Measurements from ENCODE around the gene ID3. TPM values are rescaled to one million over a fixed set of nuclear protein-coding genes. Genes with fewer than 3 reads are reported as not detected.

The ID3 gene
- total and polyA plus RNA-seq, 9 of the 15 experiments (the other 6 are each of a cell fraction or from before 2014, with no cell fraction given) = 6.8 to 59.8 (median 23.5) TPM

DNA sequence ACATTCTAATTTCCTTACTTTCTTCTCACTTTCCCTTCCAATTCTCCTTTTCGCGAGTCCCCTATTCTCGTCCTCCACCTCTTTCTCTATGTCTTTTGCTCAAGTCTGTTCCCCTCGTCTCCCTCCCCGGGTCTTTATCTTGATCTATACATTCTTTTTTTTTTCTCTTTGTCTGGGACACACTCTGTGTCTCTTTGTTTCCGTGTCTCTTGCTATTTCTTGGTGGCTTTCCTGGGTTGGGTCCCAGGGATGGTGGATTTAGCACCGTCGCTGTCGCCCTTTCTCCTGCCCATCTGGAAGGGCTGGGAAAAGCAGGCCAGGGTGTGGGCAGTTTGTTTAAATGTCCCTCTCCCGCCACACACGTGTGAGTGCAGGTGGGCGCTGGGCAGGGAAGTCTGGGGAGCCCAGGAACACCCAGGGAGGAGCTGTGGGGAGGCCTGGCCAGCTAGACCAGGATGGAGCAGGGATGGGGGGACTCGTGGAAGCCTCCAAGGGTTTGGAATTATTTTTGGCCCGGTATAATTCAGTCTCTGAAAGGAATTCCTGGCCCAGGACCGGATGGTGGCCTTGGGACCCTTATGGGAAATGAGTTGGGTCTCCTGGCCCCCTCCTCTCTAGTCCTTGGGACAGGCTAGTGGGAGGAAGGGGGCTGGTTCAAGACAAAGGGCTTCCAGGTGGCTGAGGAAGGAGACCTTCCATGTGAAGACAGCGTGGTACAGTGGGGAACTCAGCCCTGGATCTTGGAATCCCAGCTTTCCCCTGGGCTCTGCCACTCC lies 9.5 kb upstream of the ID3 start (continued):
- TF ChIP-seq, protein P1, sequence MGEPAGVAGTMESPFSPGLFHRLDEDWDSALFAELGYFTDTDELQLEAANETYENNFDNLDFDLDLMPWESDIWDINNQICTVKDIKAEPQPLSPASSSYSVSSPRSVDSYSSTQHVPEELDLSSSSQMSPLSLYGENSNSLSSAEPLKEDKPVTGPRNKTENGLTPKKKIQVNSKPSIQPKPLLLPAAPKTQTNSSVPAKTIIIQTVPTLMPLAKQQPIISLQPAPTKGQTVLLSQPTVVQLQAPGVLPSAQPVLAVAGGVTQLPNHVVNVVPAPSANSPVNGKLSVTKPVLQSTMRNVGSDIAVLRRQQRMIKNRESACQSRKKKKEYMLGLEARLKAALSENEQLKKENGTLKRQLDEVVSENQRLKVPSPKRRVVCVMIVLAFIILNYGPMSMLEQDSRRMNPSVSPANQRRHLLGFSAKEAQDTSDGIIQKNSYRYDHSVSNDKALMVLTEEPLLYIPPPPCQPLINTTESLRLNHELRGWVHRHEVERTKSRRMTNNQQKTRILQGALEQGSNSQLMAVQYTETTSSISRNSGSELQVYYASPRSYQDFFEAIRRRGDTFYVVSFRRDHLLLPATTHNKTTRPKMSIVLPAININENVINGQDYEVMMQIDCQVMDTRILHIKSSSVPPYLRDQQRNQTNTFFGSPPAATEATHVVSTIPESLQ (CRISPR knock-in tag; IDR thresholded peaks at IDR 0.05) = no peak
- TF ChIP-seq, protein P2, sequence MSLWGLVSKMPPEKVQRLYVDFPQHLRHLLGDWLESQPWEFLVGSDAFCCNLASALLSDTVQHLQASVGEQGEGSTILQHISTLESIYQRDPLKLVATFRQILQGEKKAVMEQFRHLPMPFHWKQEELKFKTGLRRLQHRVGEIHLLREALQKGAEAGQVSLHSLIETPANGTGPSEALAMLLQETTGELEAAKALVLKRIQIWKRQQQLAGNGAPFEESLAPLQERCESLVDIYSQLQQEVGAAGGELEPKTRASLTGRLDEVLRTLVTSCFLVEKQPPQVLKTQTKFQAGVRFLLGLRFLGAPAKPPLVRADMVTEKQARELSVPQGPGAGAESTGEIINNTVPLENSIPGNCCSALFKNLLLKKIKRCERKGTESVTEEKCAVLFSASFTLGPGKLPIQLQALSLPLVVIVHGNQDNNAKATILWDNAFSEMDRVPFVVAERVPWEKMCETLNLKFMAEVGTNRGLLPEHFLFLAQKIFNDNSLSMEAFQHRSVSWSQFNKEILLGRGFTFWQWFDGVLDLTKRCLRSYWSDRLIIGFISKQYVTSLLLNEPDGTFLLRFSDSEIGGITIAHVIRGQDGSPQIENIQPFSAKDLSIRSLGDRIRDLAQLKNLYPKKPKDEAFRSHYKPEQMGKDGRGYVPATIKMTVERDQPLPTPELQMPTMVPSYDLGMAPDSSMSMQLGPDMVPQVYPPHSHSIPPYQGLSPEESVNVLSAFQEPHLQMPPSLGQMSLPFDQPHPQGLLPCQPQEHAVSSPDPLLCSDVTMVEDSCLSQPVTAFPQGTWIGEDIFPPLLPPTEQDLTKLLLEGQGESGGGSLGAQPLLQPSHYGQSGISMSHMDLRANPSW (CRISPR knock-in tag; IDR thresholded peaks at IDR 0.05) = no peak
- TF ChIP-seq BHLHE40 (IDR thresholded peaks at IDR 0.05; ENCODE audit: low read length) (no peak), NCOA6 (IDR thresholded peaks at IDR 0.05) (no peak), LCOR (CRISPR knock-in tag; IDR thresholded peaks at IDR 0.05) (no peak), BRD9 (IDR thresholded peaks at IDR 0.05; ENCODE audit: low read depth, partially characterized antibody) (peak; percentile 86), ZNF239 (CRISPR knock-in tag; IDR thresholded peaks at IDR 0.05) (no peak)
- TF ChIP-seq, protein P3, sequence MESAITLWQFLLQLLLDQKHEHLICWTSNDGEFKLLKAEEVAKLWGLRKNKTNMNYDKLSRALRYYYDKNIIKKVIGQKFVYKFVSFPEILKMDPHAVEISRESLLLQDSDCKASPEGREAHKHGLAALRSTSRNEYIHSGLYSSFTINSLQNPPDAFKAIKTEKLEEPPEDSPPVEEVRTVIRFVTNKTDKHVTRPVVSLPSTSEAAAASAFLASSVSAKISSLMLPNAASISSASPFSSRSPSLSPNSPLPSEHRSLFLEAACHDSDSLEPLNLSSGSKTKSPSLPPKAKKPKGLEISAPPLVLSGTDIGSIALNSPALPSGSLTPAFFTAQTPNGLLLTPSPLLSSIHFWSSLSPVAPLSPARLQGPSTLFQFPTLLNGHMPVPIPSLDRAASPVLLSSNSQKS (CRISPR knock-in tag; IDR thresholded peaks at IDR 0.05) = no peak
- TF ChIP-seq, protein P4, sequence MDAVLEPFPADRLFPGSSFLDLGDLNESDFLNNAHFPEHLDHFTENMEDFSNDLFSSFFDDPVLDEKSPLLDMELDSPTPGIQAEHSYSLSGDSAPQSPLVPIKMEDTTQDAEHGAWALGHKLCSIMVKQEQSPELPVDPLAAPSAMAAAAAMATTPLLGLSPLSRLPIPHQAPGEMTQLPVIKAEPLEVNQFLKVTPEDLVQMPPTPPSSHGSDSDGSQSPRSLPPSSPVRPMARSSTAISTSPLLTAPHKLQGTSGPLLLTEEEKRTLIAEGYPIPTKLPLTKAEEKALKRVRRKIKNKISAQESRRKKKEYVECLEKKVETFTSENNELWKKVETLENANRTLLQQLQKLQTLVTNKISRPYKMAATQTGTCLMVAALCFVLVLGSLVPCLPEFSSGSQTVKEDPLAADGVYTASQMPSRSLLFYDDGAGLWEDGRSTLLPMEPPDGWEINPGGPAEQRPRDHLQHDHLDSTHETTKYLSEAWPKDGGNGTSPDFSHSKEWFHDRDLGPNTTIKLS (IDR thresholded peaks at IDR 0.05; ENCODE audit: borderline replicate concordance, low read depth) = no peak
- TF ChIP-seq, protein P5, sequence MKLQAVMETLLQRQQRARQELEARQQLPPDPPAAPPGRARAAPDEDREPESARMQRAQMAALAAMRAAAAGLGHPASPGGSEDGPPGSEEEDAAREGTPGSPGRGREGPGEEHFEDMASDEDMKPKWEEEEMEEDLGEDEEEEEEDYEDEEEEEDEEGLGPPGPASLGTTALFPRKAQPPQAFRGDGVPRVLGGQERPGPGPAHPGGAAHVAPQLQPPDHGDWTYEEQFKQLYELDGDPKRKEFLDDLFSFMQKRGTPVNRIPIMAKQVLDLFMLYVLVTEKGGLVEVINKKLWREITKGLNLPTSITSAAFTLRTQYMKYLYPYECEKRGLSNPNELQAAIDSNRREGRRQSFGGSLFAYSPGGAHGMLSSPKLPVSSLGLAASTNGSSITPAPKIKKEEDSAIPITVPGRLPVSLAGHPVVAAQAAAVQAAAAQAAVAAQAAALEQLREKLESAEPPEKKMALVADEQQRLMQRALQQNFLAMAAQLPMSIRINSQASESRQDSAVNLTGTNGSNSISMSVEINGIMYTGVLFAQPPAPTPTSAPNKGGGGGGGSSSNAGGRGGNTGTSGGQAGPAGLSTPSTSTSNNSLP (IDR thresholded peaks at IDR 0.05; ENCODE audit: borderline replicate concordance, low read depth, low read length) = no peak
- TF ChIP-seq, protein P6, sequence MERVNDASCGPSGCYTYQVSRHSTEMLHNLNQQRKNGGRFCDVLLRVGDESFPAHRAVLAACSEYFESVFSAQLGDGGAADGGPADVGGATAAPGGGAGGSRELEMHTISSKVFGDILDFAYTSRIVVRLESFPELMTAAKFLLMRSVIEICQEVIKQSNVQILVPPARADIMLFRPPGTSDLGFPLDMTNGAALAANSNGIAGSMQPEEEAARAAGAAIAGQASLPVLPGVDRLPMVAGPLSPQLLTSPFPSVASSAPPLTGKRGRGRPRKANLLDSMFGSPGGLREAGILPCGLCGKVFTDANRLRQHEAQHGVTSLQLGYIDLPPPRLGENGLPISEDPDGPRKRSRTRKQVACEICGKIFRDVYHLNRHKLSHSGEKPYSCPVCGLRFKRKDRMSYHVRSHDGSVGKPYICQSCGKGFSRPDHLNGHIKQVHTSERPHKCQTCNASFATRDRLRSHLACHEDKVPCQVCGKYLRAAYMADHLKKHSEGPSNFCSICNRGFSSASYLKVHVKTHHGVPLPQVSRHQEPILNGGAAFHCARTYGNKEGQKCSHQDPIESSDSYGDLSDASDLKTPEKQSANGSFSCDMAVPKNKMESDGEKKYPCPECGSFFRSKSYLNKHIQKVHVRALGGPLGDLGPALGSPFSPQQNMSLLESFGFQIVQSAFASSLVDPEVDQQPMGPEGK (CRISPR knock-in tag; IDR thresholded peaks at IDR 0.05; ENCODE audit: borderline replicate concordance) = no peak
